Right atrium auricular region (tissue), 2 donors: Measurements from ENCODE around the gene TYK2. TPM values are rescaled to one million over a fixed set of nuclear protein-coding genes. Genes with fewer than 3 reads are reported as not detected.

Experiments
- DNase-seq: peaks from one replicate; pipeline ENCODE4 v3.0.0-alpha.2; 2019; ENCODE audit warnings: low spot score
- H3K27ac ChIP-seq, 2 donors: fragments of 200-600 bp; sonication (generic); 1 replicate in 1 of 2; 2 replicates in 1 of 2; pipeline ENCODE4 v1.5.1; 2016 to 2019
- H3K27me3 ChIP-seq, 2 donors: fragments of 200-600 bp; sonication (generic); one replicate each; pipeline versions ENCODE4 v1.5.1 to v1.6.0; 2017 to 2019
- H3K36me3 ChIP-seq: fragments of 200-600 bp; sonication (generic); one replicate; pipeline ENCODE4 v1.5.1; 2016
- H3K4me1 ChIP-seq, 2 donors: fragments of 200-600 bp; sonication (generic); one replicate each; pipeline versions ENCODE4 v1.5.1 to v1.6.0; 2017 to 2019
- H3K4me3 ChIP-seq, 2 donors: fragments of 200-600 bp; sonication (generic); 1 replicate in 1 of 2; 2 replicates in 1 of 2; pipeline ENCODE4 v1.5.1; 2017 to 2019; ENCODE audit warnings: mild to moderate bottlenecking in 1 of 2, moderate library complexity in 1 of 2
- H3K9me3 ChIP-seq, 2 donors: fragments of 200-600 bp; sonication (generic); one replicate each; pipeline ENCODE4 v1.5.1; 2019
- CTCF ChIP-seq, 2 donors: fragments of 200-600 bp; sonication (generic); IDR thresholded peaks; one replicate each; pipeline ENCODE4 v1.5.1; 2019; ENCODE audit warnings: antibody characterized with exemption in 2 of 2
- total RNA-seq, 2 donors: library from RNA; depleted of rRNA; stranded (reverse); fragments of >200 nt; gene quantifications; one replicate each; pipeline ENCODE4 v1.1.0, GENCODE V29; 2016

TYK2 gene
- total RNA-seq, 2 donors from 2014 or later, result 31.7 to 58.8 TPM

- Histone ChIP-seq H3K4me3 (peak overlapping the region in 1 of 2 donors; percentile 31), H3K4me1 (peaks cover 0 to 54% of the 10 kb centered on the region in 2 donors), H3K27ac (no peak overlapping the region), H3K27me3 (peaks cover 23 to 64% of the 10 kb centered on the region in 2 donors), H3K9me3 (no peaks in the 10 kb centered on the region), H3K36me3 (no peaks in the 10 kb centered on the region)
- DNase-seq, result no peak
- no peak for TF ChIP-seq CTCF (IDR thresholded peaks at IDR 0.05)
Observed at GRCh38 chr19:10418485-10419199, 38.3 kb upstream of the TYK2 start.

GRCh38 chr19:10418235-10418484, 37.8 kb upstream of the TYK2 start:
- H3K27ac ChIP-seq, result no peak overlapping the region
- H3K9me3 ChIP-seq, result no peaks in the 10 kb centered on the region
- H3K36me3 ChIP-seq, result no peaks in the 10 kb centered on the region
- no peak for TF ChIP-seq CTCF (IDR thresholded peaks at IDR 0.05)
- no peak for DNase-seq
- H3K4me3 ChIP-seq, result no peak overlapping the region
- peaks cover 23 to 59% of the 10 kb centered on the region in 2 donors for H3K27me3 ChIP-seq
- peaks cover 0 to 54% of the 10 kb centered on the region in 2 donors for H3K4me1 ChIP-seq

GRCh38 chr19:10417541-10418234, 37.3 kb upstream of the TYK2 start:
- no peak for DNase-seq
- Histone ChIP-seq H3K27me3 (peaks cover 23 to 56% of the 10 kb centered on the region in 2 donors), H3K4me1 (peaks cover 0 to 54% of the 10 kb centered on the region in 2 donors), H3K27ac (no peak overlapping the region), H3K9me3 (no peaks in the 10 kb centered on the region), H3K4me3 (no peak overlapping the region), H3K36me3 (no peaks in the 10 kb centered on the region)
- no peak for TF ChIP-seq CTCF (IDR thresholded peaks at IDR 0.05)

- Histone ChIP-seq H3K27ac (peak overlapping the region in 1 of 2 donors; percentile 54), H3K36me3 (no peaks in the 10 kb centered on the region), H3K9me3 (no peaks in the 10 kb centered on the region), H3K4me1 (peaks cover 0 to 54% of the 10 kb centered on the region in 2 donors), H3K27me3 (peaks cover 23 to 45% of the 10 kb centered on the region in 2 donors), H3K4me3 (peak overlapping the region; percentile 20 to 56)
- peak; percentile 79 to 84 for TF ChIP-seq CTCF (IDR thresholded peaks at IDR 0.05)
- peak; percentile 90 for DNase-seq
Observed at GRCh38 chr19:10416380-10417257, 36.2 kb upstream of the TYK2 start.

GRCh38 chr19:10416083-10416379, 35.7 kb upstream of the TYK2 start:
- peak overlapping the region in 1 of 2 donors; percentile 54 for H3K27ac ChIP-seq
- H3K4me1 ChIP-seq, result peaks cover 0 to 51% of the 10 kb centered on the region in 2 donors
- no peak for TF ChIP-seq CTCF (IDR thresholded peaks at IDR 0.05)
- H3K4me3 ChIP-seq, result peak overlapping the region; percentile 20 to 56
- H3K9me3 ChIP-seq, result no peaks in the 10 kb centered on the region
- DNase-seq, result no peak
- peaks cover 23 to 39% of the 10 kb centered on the region in 2 donors for H3K27me3 ChIP-seq
- H3K36me3 ChIP-seq, result no peaks in the 10 kb centered on the region
